ENCODE measurements around the gene WAS. TPM values are rescaled to one million over a fixed set of nuclear protein-coding genes. Genes with fewer than 3 reads are reported as not detected.

The WAS gene
- total RNA-seq, 1 donor from 2014 or later = 25.3 TPM

DNA sequence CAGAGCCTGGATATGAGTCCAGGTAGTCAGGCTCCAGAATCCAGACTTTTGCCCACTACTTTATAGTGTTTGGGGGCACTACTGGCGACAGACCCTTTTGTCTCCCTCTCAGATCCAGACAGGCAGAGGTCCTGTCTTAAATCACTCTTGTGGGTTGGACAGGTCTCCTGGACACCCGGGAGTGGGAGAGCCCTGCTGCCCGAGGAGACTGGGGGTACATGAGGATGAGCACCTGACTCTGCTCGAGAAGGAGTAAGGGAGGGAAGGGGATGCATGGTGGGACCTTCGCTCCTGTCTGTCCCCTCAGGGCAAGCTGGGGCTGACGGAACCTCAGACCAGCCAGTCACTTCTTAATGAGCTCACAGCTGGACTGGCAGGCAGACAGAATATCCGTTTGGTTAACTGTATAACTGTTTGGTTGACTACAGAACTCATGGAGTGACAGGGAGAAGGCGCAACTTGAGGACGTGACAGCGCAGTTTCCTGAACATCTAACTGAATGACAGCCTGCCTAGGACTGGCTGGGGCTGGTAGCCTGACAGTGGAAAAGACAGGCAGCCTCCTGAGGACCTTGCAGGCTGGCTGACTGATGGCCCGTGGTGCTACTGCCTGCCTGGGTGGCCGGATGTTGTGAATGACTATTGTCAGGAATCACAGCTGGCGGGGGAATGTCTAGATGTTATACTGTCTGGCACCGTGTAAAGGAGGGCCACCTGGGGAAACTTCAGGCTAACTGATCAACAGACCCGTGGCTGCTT lies 11.4 kb downstream of the WAS start:
- H3K9me3 ChIP-seq = no peaks in the 10 kb centered on the region
- intact Hi-C loops (cut with DNase I) = no loop called here
- ATAC-seq (no peak), DNase-seq (no peak)
- H3K4me1 ChIP-seq = no peaks in the 10 kb centered on the region
- H3K27me3 ChIP-seq = no peaks in the 10 kb centered on the region
- no peaks in the 10 kb centered on the region for H3K36me3 ChIP-seq
- TF ChIP-seq CTCF (IDR thresholded peaks at IDR 0.05) = no peak
- H3K4me3 ChIP-seq = no peak overlapping the region
- H3K27ac ChIP-seq = no peak overlapping the region

- Histone ChIP-seq H3K27ac (peak overlapping the region; percentile 88), H3K4me1 (no peaks in the 10 kb centered on the region), H3K36me3 (peaks cover 4% of the 10 kb centered on the region), H3K9me3 (no peaks in the 10 kb centered on the region), H3K4me3 (peak overlapping the region; percentile 58), H3K27me3 (no peaks in the 10 kb centered on the region)
- no peak for ATAC-seq
- intact Hi-C loops (cut with DNase I) = no loop called here
- DNase-seq = no peak
- TF ChIP-seq CTCF (IDR thresholded peaks at IDR 0.05) = no peak
Measured at GRCh38 chrX:48695534-48695896, 11.9 kb downstream of the WAS start.

DNA sequence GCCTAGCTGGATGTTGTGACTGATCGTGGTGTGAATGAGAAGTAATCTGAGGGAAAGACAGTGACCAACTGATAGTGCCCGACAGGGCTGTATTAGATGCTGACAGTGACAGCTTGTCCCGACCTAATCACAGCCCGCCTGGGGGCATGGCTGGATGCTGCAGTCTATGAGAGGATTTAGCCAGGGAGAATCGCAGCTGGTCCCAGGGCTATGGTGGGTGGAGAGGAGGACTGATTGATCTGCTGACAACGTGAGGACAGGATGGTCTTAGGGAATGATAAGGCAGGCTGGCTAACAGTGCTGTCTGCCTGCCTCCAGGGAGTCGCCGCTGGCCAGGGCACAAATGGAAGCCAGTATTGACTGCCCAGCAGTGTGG lies 12.3 kb downstream of the WAS start:
- TF ChIP-seq CTCF (IDR thresholded peaks at IDR 0.05) = no peak
- H3K4me3 ChIP-seq = peak overlapping the region; percentile 58
- H3K27ac ChIP-seq = peak overlapping the region; percentile 88
- no peak for ATAC-seq
- H3K36me3 ChIP-seq = peaks cover 6% of the 10 kb centered on the region
- DNase-seq = no peak
- no peaks in the 10 kb centered on the region for H3K27me3 ChIP-seq
- H3K4me1 ChIP-seq = no peaks in the 10 kb centered on the region
- intact Hi-C loops (cut with DNase I) = no loop called here
- no peaks in the 10 kb centered on the region for H3K9me3 ChIP-seq

GRCh38 chrX:48696301-48696908 lies 12.8 kb downstream of the WAS start, which contains the start of gene SUV39H1:
Gene SUV39H1, plus strand, starts transcription at chrX:48696734. Its CDS starts 51 bp downstream, at chrX:48696785.
- peak within 1 kb of the TSS; percentile 88 for H3K27ac ChIP-seq
- intact Hi-C loops (cut with DNase I) = no loop called here

More at GRCh38 chrX:48696301-48696908, 12.8 kb downstream of the WAS start, which contains the start of gene SUV39H1:
- no peaks in the 10 kb centered on the region for H3K27me3 ChIP-seq
- peak within 1 kb of the TSS; percentile 58 for H3K4me3 ChIP-seq
- DNase-seq = peak; percentile 95
- peak; percentile 99 for ATAC-seq
- no peaks in the 10 kb centered on the region for H3K9me3 ChIP-seq
- no peak for TF ChIP-seq CTCF (IDR thresholded peaks at IDR 0.05)
- H3K4me1 ChIP-seq = no peaks in the 10 kb centered on the region
- peaks cover 9% of the 10 kb centered on the region for H3K36me3 ChIP-seq
